Measurements from ENCODE around the gene FAM241A.
"Not testable (repeated sequence)": the region's sequence is repeated elsewhere in the genome, so short reads cannot be mapped to it uniquely, and the experiment has no call there.

Gene FAM241A

GRCh38 chr4:112172180-112172579 lies 26.9 kb downstream of the FAM241A start:
- FAIRE-seq = no peak
- no peak for DNase-seq (ENCODE audit: low spot score)

GRCh38 chr4:112173593-112174558 lies 28.6 kb downstream of the FAM241A start:
- FAIRE-seq = no peak
- DNase-seq (ENCODE audit: low spot score) = no peak

- no peak for DNase-seq (ENCODE audit: low spot score)
- FAIRE-seq = no peak
Measured at GRCh38 chr4:112175840-112176239, 30.6 kb downstream of the FAM241A start.

- FAIRE-seq = no peak
Measured at GRCh38 chr4:112176596-112176995, 31.3 kb downstream of the FAM241A start.

GRCh38 chr4:112178741-112179140 lies 33.5 kb downstream of the FAM241A start:
- FAIRE-seq; DNase-seq (ENCODE audit: low spot score): not testable (repeated sequence)

More at GRCh38 chr4:112176596-112176995, 31.3 kb downstream of the FAM241A start:
- no peak for DNase-seq (ENCODE audit: low spot score)

- FAIRE-seq = no peak
Measured at GRCh38 chr4:112181358-112182000, 36.2 kb downstream of the FAM241A start.

GRCh38 chr4:112182604-112183003 lies 37.4 kb downstream of the FAM241A start:
- no peak for DNase-seq (ENCODE audit: low spot score)
- FAIRE-seq = no peak

More at GRCh38 chr4:112181358-112182000, 36.2 kb downstream of the FAM241A start:
- no peak for DNase-seq (ENCODE audit: low spot score)

GRCh38 chr4:112183252-112183651 lies 38.0 kb downstream of the FAM241A start:
- FAIRE-seq (no peak), DNase-seq (ENCODE audit: low spot score) (no peak)

- no peak for DNase-seq (ENCODE audit: low spot score)
- no peak for FAIRE-seq
Measured at GRCh38 chr4:112184438-112184837, 39.2 kb downstream of the FAM241A start.

- no peak for DNase-seq (ENCODE audit: low spot score)
- FAIRE-seq = no peak
Measured at GRCh38 chr4:112185334-112185733, 40.1 kb downstream of the FAM241A start.

GRCh38 chr4:112185740-112186670 lies 40.8 kb downstream of the FAM241A start:
- DNase-seq (ENCODE audit: low spot score) (no peak), FAIRE-seq (no peak)

- FAIRE-seq (no peak), DNase-seq (ENCODE audit: low spot score) (no peak)
Measured at GRCh38 chr4:112189754-112190153, 44.5 kb downstream of the FAM241A start.

GRCh38 chr4:112190684-112191083 lies 45.4 kb downstream of the FAM241A start:
- FAIRE-seq (no peak), DNase-seq (ENCODE audit: low spot score) (no peak)

GRCh38 chr4:112196461-112196860 lies 51.2 kb downstream of the FAM241A start:
- DNase-seq (ENCODE audit: low spot score) (no peak), FAIRE-seq (no peak)

GRCh38 chr4:112199041-112199440 lies 53.8 kb downstream of the FAM241A start:
- no peak for FAIRE-seq
- DNase-seq (ENCODE audit: low spot score) = no peak

- DNase-seq (ENCODE audit: low spot score) = no peak
- FAIRE-seq = no peak
Measured at GRCh38 chr4:112201915-112202505, 56.8 kb downstream of the FAM241A start.

GRCh38 chr4:112203593-112203992 lies 58.3 kb downstream of the FAM241A start:
- FAIRE-seq = no peak
- DNase-seq (ENCODE audit: low spot score) = no peak

- DNase-seq (ENCODE audit: low spot score) (no peak), FAIRE-seq (no peak)
Measured at GRCh38 chr4:112206431-112206830, 61.2 kb downstream of the FAM241A start.

- not testable (repeated sequence) for FAIRE-seq; DNase-seq (ENCODE audit: low spot score)
Measured at GRCh38 chr4:112208137-112209095, 63.2 kb downstream of the FAM241A start.

GRCh38 chr4:112210777-112211176 lies 65.5 kb downstream of the FAM241A start:
- no peak for FAIRE-seq
- DNase-seq (ENCODE audit: low spot score) = no peak
